Gastroesophageal sphincter (tissue), 3 donors: ENCODE results near the gene ADGRD1.

ENCODE experiments used
- CTCF ChIP-seq, 4 experiments: fragments of 200-600 bp in 2 of 4; fragments of 450-650 bp in 2 of 4; sonication (generic) in 1 of 4; IDR thresholded peaks; one replicate each; pipeline ENCODE4 v1.5.1; 2017 to 2019; ENCODE audit warnings: antibody characterized with exemption in 4 of 4, mild to moderate bottlenecking in 2 of 4, moderate library complexity in 2 of 4
- EP300 ChIP-seq: sonication (generic); formaldehyde crosslinking; IDR thresholded peaks from one replicate; pipeline ENCODE4 v1.6.1; 2017; ENCODE audit warnings: antibody characterized with exemption, mild to moderate bottlenecking
- POLR2A ChIP-seq, 2 donors: fragments of 450-650 bp; IDR thresholded peaks; one replicate each; pipeline ENCODE4 v1.6.1; 2017; ENCODE audit warnings: antibody characterized with exemption in 2 of 2, mild to moderate bottlenecking in 2 of 2, moderate library complexity in 1 of 2

GRCh38 chr12:131056626-131057025 is 102.9 kb downstream of the ADGRD1 start:
- no peak for TF ChIP-seq POLR2A (IDR thresholded peaks at IDR 0.05)
- TF ChIP-seq CTCF (IDR thresholded peaks at IDR 0.05): no peak
- TF ChIP-seq EP300: no peak
